ENCODE results near the gene MIS18BP1. TPM values are rescaled to one million over a fixed set of nuclear protein-coding genes. Genes with fewer than 3 reads are reported as not detected.

MIS18BP1 gene
- total and polyA plus RNA-seq, 2 of the 4 experiments (the other 2 are of a cell fraction): 10.6 to 18.6 TPM

GRCh38 chr14:45251912-45252311 is 1.1 kb downstream of the MIS18BP1 start:
- Histone ChIP-seq H4K20me1 (ENCODE audit: insufficient read depth, low read length) (peaks cover 4% of the 10 kb centered on the region; the same call in 1 of the 2 replicates), H4K5ac (ENCODE audit: low read depth, low read length) (no peak overlapping the region), H3K4me1 (ENCODE audit: control insufficient read depth, insufficient read depth, low read length) (peaks cover 4% of the 10 kb centered on the region; the same call in 1 of the 2 replicates), H3K27me3 (ENCODE audit: control insufficient read depth, insufficient read depth, low read length) (no peaks in the 10 kb centered on the region), H2AK9ac (replicated peaks; ENCODE audit: low read depth, low read length, poor library complexity) (no peak overlapping the region), H3K9me1 (ENCODE audit: insufficient read depth, low read length) (peaks cover 3% of the 10 kb centered on the region; the same call in 1 of the 2 replicates), H3K23ac (ENCODE audit: low read depth, low read length) (peak overlapping the region; percentile 6; the same call in 1 of the 2 replicates), H3K4me2 (ENCODE audit: low read depth, low read length) (peak overlapping the region; percentile 98), H4K8ac (ENCODE audit: low read depth in 2 of 2, low read length in 2 of 2) (no peak overlapping the region), H3K36me3 (ENCODE audit: control insufficient read depth, insufficient read depth, low read length) (no peaks in the 10 kb centered on the region), H2BK120ac (ENCODE audit: low read depth, low read length) (no peak overlapping the region), H2BK20ac (ENCODE audit: low read depth, low read length) (no peak overlapping the region), H2BK15ac (ENCODE audit: low read depth, low read length) (no peak overlapping the region), H3K18ac (ENCODE audit: low read depth, low read length) (no peak overlapping the region), H3K9me3 (ENCODE audit: control insufficient read depth, insufficient read depth, low read length) (no peaks in the 10 kb centered on the region), H3K4me3 (ENCODE audit: insufficient read depth, low read depth, low read length) (peak overlapping the region; percentile 82), H3K79me1 (ENCODE audit: low read depth in 1 of 2, low read length in 2 of 2) (peaks cover 5 to 17% of the 10 kb centered on the region in 2 experiments; a peak in 3 of 4 replicates), H2BK5ac (ENCODE audit: low read depth, low read length, poor library complexity, severe bottlenecking) (peak overlapping the region; percentile 5), H3K27ac (ENCODE audit: insufficient read depth, low read length) (no peak overlapping the region), H4K91ac (ENCODE audit: insufficient read depth, low read depth, low read length) (no peak overlapping the region), H3K14ac (replicated peaks; ENCODE audit: low read depth, low read length) (no peak overlapping the region), H2AK5ac (ENCODE audit: low read depth, low read length) (no peak overlapping the region), H3K56ac (ENCODE audit: extremely low read depth, insufficient read depth, low read length) (no peak overlapping the region), H2AFZ (replicated peaks; ENCODE audit: low read length, poor library complexity) (no peak overlapping the region), H3K9ac (ENCODE audit: low read depth, low read length) (peak overlapping the region; percentile 28; the same call in 1 of the 2 replicates), H3K4ac (ENCODE audit: low read depth, low read length) (no peak overlapping the region)
- TF ChIP-seq RCOR1 (IDR thresholded peaks at IDR 0.05; ENCODE audit: insufficient replicate concordance, low read length) (no peak), MXI1 (IDR thresholded peaks at IDR 0.05; ENCODE audit: borderline replicate concordance, low read depth, low read length) (no peak), MAZ (IDR thresholded peaks at IDR 0.05; ENCODE audit: borderline replicate concordance, low read depth, low read length) (no peak), ELK1 (IDR thresholded peaks at IDR 0.05; ENCODE audit: borderline replicate concordance, low read depth, low read length) (no peak), USF2 (IDR thresholded peaks at IDR 0.05; ENCODE audit: low read depth, low read length) (no peak), NFE2L2 (IDR thresholded peaks at IDR 0.05; ENCODE audit: low read depth, low read length) (no peak), FOS (IDR thresholded peaks at IDR 0.05; ENCODE audit: low read depth, low read length) (no peak), CEBPB (IDR thresholded peaks at IDR 0.05; ENCODE audit: low read depth, low read length) (no peak), CHD1 (IDR thresholded peaks at IDR 0.05; ENCODE audit: low read depth, low read length) (no peak), POLR2A (IDR thresholded peaks at IDR 0.05; ENCODE audit: low read depth, low read length) (no peak)
- ChIA-PET POLR2A (ENCODE audit: unreplicated experiment) (no interaction called here), CTCF (no interaction called here)
- dilution Hi-C loops (cut with HindIII; ENCODE audit: low sequenced_read_pairs, unreplicated experiment) (no loop called here), in situ Hi-C loops (cut with MboI; ENCODE audit: low sequenced_read_pairs) (no loop called here), intact Hi-C loops (cut with micrococcal nuclease) (loop anchor here (2.0 to 5.0 kb wide), 3 partner anchors 289 to 355 kb away; partner anchors contain the start of gene TOGARAM1)
- ATAC-seq (ENCODE audit: low read depth): no peak
- no CpG with 5 or more reads among the region's 5 CpGs for WGBS, 2 experiments (ENCODE audit: extremely low coverage in 2 of 2, insufficient read length in 1 of 2)
- DNase-seq: peak; percentile 2
- no TSS peak for BruUV-seq (replicated peaks)
